Peyer's patch (tissue), 4 donors: ENCODE data around the gene TTLL4.

Source experiments
- POLR2A ChIP-seq, 2 donors: fragments of 450-650 bp; IDR thresholded peaks; one replicate each; pipeline ENCODE4 v1.5.1; 2017; ENCODE audit warnings: antibody characterized with exemption in 2 of 2, mild to moderate bottlenecking in 2 of 2, moderate library complexity in 2 of 2
- TF ChIP-seq, protein P1 (sequence below), 6 experiments: fragments of 450-650 bp in 4 of 6; fragments of 200-600 bp in 2 of 6; sonication (generic) in 1 of 6; IDR thresholded peaks; one replicate each; pipeline ENCODE4 v1.5.1; 2017 to 2019; ENCODE audit warnings: antibody characterized with exemption in 6 of 6, mild to moderate bottlenecking in 3 of 6, moderate library complexity in 1 of 6

DNA sequence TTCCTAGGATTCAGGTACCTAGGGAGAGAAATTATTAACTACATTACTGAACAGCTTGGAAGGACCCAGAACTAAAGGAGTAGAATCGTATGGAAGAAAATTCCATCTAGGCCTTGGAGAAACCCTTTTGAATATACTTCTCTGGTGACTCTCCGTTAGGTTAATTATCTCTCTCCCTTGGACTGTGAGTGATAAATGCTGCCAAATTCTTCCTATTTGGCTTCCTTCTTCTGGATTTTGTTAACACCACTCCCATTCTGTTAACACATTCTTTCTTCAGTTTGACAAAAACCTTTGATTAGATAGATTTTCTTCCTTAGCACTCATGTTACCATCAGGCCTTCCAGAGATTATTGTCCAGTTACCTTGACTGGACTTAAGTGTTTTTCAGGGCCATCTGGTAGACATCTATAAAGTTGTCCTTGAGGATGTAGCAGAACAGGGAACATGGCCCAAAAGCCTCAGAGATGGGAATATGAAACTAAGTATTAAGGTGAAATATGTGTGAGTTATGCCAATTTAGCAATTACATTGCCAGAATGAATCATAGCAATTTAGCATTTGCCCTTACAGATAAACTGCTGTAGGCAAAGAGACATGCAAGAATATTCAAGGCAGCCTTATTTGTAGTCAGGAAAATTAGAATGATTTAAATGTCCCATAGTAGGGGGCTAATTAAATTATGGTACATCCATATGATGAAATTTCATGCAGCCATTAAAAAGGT, 78.1 kb downstream of the TTLL4 start:
- TF ChIP-seq, protein P1, sequence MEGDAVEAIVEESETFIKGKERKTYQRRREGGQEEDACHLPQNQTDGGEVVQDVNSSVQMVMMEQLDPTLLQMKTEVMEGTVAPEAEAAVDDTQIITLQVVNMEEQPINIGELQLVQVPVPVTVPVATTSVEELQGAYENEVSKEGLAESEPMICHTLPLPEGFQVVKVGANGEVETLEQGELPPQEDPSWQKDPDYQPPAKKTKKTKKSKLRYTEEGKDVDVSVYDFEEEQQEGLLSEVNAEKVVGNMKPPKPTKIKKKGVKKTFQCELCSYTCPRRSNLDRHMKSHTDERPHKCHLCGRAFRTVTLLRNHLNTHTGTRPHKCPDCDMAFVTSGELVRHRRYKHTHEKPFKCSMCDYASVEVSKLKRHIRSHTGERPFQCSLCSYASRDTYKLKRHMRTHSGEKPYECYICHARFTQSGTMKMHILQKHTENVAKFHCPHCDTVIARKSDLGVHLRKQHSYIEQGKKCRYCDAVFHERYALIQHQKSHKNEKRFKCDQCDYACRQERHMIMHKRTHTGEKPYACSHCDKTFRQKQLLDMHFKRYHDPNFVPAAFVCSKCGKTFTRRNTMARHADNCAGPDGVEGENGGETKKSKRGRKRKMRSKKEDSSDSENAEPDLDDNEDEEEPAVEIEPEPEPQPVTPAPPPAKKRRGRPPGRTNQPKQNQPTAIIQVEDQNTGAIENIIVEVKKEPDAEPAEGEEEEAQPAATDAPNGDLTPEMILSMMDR (IDR thresholded peaks at IDR 0.05): no peak
- TF ChIP-seq POLR2A (IDR thresholded peaks at IDR 0.05): no peak
